Measurements from ENCODE around the gene CST8.

CST8 gene

DNA sequence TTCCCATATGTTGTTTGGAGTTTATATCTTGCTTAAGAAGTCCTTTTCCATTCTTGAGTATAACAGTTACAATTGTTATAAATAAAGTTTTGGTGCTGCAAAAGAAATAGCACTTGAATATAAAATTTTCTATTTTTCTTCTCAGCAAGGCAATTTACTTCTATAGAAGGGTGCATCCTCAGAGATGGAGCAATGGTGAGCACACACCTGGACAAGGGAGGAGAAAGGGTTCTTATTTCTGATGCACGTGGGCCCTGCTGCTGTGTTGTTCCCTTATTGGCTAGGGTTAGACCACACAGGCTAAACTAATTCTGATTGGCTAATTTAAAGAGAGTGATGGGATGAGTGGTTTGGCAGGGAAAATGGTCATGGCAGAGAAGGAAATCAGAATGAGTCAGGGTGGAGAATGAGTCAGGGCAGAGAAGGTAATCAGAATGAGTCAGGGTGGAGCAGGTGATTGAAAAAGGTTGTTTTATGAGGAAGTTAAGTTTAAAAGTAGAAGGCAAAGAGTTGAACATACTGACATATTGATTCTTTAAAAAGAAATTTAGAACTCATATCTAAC, 38.0 kb downstream of the CST8 start:
- Mint-ChIP-seq H3K27ac (no peak overlapping the region), H3K4me1 (peaks cover 25% of the 10 kb centered on the region), H3K4me3 (no peak overlapping the region), H3K36me3 (peaks cover 4% of the 10 kb centered on the region), H3K9me3 (peaks cover 16% of the 10 kb centered on the region)
- DNase-seq (ENCODE audit: low spot score in 2 of 2) = no peak
- ATAC-seq = no peak

DNA sequence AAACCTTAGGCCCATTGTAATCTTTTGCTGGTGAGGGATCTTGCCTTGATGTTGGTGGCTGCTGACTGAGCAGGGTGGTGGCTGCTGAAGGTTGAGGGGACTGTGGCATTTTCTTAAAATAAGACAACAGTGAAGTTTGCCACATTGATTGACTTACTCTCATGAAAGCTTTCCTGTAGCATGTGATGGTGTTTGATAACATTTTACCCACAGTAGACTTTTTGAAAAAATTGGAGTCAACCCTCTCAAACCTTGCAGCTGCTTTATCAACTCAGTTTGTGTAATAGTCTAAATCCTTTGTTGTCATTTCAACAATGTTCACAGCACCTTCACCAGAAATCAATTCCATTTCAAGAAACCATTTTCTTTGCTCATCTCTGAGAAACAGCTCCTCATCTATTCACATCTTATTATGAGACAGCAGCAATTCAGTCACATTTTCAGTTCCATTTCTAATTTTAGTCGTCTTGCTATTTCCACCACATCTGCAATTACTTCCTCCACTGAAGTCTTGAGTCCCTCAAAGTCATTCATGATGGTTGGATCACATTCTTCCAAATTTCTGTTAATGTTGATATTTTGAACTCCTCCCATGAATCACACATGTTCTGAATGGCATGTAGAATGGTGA, 40.1 kb downstream of the CST8 start:
- Mint-ChIP-seq H3K4me1 (peaks cover 25% of the 10 kb centered on the region), H3K4me3 (no peak overlapping the region), H3K36me3 (peaks cover 4% of the 10 kb centered on the region), H3K27ac (no peak overlapping the region), H3K9me3 (peaks cover 16% of the 10 kb centered on the region)
- peak; percentile 64 for ATAC-seq
- no peak for DNase-seq (ENCODE audit: low spot score in 2 of 2)

DNA sequence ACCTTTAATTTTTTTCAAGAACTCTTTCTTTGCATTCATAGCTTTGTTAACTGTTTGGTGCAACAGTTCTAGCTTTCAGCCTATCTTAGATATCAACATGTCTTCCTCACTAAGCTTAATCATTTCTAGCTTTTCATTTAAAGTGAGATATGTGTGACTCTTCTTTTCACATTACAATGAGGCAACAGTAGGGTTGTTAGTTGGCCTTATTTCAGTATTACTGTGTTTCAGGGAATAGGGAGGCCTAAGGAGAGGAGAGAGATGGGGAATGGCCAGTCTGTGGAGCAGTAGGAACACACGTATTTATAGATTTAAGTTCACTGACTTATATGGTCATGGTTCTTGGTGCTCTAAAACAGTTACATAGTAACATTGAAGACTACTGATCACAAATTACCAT, 41.6 kb downstream of the CST8 start:
- peak; percentile 73 for ATAC-seq
- peaks cover 16% of the 10 kb centered on the region for H3K9me3 Mint-ChIP-seq
- no peak for DNase-seq (ENCODE audit: low spot score in 2 of 2)
- H3K4me3 Mint-ChIP-seq = peak overlapping the region; percentile 24
- H3K36me3 Mint-ChIP-seq = peaks cover 4% of the 10 kb centered on the region
- peak overlapping the region; percentile 67 for H3K27ac Mint-ChIP-seq
- peaks cover 25% of the 10 kb centered on the region for H3K4me1 Mint-ChIP-seq

DNA sequence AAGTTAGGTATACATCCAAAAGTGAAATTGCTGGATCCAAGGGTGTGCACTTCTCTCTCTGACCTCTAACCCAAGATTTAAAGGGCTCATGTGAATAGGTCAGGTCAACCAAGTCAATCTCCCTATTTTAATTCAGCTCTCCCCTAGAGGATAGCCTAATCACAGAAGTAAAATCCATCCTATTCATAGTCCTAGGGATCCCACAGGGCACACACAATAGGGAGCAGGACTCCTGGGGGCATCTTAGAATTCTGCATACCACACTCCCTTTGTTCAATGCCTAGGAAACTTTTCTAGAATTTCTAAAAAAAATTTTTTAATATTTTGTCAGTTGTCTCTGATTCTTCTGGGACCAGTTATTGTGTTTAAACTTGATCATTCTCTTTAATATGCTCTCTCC, 42.2 kb downstream of the CST8 start:
- peaks cover 4% of the 10 kb centered on the region for H3K36me3 Mint-ChIP-seq
- H3K4me1 Mint-ChIP-seq = peaks cover 25% of the 10 kb centered on the region
- ATAC-seq (no peak), DNase-seq (ENCODE audit: low spot score in 2 of 2) (no peak)
- no peak overlapping the region for H3K27ac Mint-ChIP-seq
- peaks cover 14% of the 10 kb centered on the region for H3K9me3 Mint-ChIP-seq
- no peak overlapping the region for H3K4me3 Mint-ChIP-seq

DNA sequence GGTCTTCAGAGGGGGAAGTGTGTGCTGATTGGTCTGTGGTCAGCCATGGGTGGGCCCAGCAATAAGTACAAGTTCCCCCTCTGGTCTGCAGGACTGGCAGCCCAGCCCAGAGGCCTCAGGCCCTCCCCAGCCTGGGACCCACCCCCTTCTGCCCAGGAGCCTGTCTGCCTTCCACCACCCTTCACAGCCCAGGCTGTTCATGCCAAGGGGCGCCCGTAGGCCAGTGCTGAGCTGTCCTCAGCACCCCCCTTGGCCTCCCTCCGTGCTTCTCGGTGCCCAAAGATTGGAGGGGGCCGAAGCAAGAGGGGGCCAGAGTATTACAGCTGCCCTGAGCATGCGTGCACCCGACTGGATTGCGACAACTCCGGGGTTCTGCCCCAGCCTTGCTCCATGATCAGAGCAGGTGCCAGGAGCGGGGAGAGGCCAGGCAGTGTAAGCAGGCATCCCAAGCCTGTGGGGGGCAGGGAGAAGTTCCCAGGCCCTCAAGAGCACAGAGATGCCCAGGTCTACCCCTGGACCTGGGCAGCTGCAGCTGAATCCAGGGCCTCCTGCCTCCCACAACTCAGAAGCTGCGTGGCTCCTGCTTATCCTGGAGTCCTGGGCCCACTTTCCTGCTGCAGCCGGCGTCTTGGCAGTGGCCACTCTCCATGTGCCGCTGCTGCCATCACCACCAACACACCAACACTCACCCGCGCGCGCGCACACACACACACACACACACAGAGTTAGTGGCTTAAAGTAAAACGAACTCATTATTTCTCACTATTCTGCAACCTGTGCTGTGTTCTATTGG, 44.1 kb downstream of the CST8 start:
- no peak for DNase-seq (ENCODE audit: low spot score in 2 of 2)
- H3K36me3 Mint-ChIP-seq = no peaks in the 10 kb centered on the region
- ATAC-seq = no peak
- no peak overlapping the region for H3K4me3 Mint-ChIP-seq
- peaks cover 6% of the 10 kb centered on the region for H3K9me3 Mint-ChIP-seq
- peaks cover 19% of the 10 kb centered on the region for H3K4me1 Mint-ChIP-seq
- no peak overlapping the region for H3K27ac Mint-ChIP-seq

DNA sequence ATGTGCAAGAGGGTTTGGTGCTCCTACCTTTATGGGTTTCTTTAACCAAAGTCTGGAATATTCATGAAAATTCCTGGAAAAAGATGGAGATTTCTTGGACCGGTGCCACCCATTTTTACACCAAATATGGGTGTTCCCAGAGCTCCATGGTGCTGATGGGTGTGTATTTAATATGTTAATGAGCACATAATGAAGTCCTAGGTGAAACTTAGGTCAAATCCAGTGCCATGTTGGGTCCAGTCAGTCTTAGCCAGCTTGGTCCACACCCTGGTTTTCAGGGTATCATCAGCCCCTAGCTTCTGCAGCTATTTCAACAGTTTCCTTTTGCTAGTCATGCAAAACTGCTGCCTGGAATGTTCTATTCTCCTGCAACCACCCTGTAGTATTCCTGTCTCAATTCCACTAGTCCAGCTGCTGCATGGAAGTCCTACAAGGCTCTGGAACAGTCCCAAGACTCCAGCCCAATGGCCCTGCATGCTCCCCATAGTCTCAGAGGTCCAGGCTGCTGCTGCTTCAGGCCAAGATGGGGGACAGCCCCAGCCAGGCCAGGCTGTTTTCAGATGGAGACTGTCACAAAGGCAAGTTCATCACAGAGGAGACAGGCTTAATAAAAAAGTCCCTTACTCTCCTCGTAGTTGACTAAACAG, 45.5 kb downstream of the CST8 start:
- H3K9me3 Mint-ChIP-seq = peaks cover 3% of the 10 kb centered on the region
- no peak for DNase-seq (ENCODE audit: low spot score in 2 of 2)
- H3K4me3 Mint-ChIP-seq = no peak overlapping the region
- no peaks in the 10 kb centered on the region for H3K36me3 Mint-ChIP-seq
- ATAC-seq = no peak
- no peak overlapping the region for H3K27ac Mint-ChIP-seq
- peaks cover 10% of the 10 kb centered on the region for H3K4me1 Mint-ChIP-seq

DNA sequence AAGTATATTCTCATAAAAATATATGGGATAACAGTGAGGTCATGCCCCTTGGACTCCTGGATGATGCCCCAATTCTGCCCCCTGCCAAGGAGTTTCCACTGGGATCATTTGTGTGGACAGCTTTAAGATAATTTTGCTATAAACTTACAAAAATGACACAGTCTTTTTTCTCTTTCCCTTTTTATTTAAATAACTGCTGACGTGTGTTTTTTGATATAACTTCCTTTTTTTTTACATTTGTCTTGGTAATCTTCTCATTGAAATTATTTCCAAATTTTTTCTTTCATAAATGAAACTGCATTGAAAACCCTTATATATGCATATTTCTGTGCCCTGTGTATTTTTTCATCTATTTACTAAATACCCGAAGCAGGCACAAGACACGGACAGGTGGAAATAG, 46.1 kb downstream of the CST8 start:
- no peaks in the 10 kb centered on the region for H3K36me3 Mint-ChIP-seq
- no peak for ATAC-seq
- H3K4me1 Mint-ChIP-seq = peaks cover 7% of the 10 kb centered on the region
- peaks cover 3% of the 10 kb centered on the region for H3K9me3 Mint-ChIP-seq
- H3K27ac Mint-ChIP-seq = no peak overlapping the region
- H3K4me3 Mint-ChIP-seq = no peak overlapping the region
- DNase-seq (ENCODE audit: low spot score in 2 of 2) = no peak

DNA sequence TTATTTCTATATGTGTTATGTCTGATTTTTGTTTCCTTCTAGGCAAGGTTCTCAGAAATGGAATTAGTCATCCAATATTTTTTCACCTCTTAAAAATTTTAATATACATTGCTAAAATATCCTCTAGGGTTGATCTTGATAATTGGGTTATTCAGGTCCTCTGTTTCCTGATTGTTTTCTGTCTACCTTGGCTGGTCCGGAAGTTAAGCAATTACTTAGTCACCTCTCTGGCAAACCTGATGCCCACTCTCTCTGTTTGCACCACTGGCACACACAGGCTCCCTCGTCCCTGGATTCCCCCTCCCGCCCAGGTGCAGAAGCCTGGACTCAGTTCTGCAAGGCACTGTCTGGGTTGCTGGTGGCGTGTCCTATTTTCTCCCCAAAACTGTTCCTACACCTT, 49.7 kb downstream of the CST8 start:
- no peak for DNase-seq (ENCODE audit: low spot score in 2 of 2)
- Mint-ChIP-seq H3K4me3 (no peak overlapping the region), H3K9me3 (no peaks in the 10 kb centered on the region), H3K4me1 (no peaks in the 10 kb centered on the region), H3K36me3 (no peaks in the 10 kb centered on the region), H3K27ac (no peak overlapping the region)
- ATAC-seq = no peak

DNA sequence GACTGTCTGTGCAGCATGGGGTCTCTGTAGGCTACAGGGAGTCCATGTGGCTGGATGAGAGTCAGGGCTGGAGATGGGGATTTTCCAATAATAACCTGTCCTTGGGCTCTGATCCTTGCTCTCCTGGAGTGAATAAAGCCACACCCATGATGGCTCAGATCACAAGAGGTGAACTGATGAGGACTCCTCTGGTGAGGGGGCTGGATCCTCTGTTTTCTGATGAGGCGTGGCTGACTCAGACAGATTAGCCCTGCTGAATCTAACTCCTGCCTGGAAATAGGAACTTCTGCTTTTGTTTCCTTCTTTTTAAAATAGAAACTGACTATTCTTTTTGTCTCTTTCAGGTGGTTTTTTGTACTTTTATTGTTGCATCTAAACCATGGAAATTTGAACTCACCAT, 50.4 kb downstream of the CST8 start:
- ATAC-seq (no peak), DNase-seq (ENCODE audit: low spot score in 2 of 2) (no peak)
- H3K9me3 Mint-ChIP-seq = no peaks in the 10 kb centered on the region
- H3K27ac Mint-ChIP-seq = no peak overlapping the region
- H3K36me3 Mint-ChIP-seq = no peaks in the 10 kb centered on the region
- no peaks in the 10 kb centered on the region for H3K4me1 Mint-ChIP-seq
- no peak overlapping the region for H3K4me3 Mint-ChIP-seq

DNA sequence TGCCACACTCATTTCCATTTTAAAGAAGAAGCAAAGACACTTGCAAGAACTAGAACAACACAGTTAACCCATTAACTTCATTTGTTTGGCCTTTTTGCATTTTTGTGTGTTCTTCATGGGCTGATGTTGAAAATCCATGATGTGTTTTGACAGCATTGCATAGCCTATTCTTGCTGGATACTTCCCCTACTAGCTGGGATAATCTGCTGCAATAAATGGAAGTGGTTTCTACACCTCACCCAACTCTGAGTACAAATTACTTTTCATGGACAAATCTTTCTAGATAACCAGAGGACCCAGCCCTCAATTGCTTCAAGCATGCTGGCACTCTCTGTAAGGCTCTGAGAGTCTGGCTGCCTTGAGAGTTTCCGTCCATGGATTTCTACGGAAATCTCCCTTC, 50.9 kb downstream of the CST8 start:
- H3K27ac Mint-ChIP-seq = no peak overlapping the region
- H3K4me1 Mint-ChIP-seq = no peaks in the 10 kb centered on the region
- no peak for ATAC-seq
- no peak for DNase-seq (ENCODE audit: low spot score in 2 of 2)
- H3K4me3 Mint-ChIP-seq = no peak overlapping the region
- H3K9me3 Mint-ChIP-seq = no peaks in the 10 kb centered on the region
- H3K36me3 Mint-ChIP-seq = no peaks in the 10 kb centered on the region

DNA sequence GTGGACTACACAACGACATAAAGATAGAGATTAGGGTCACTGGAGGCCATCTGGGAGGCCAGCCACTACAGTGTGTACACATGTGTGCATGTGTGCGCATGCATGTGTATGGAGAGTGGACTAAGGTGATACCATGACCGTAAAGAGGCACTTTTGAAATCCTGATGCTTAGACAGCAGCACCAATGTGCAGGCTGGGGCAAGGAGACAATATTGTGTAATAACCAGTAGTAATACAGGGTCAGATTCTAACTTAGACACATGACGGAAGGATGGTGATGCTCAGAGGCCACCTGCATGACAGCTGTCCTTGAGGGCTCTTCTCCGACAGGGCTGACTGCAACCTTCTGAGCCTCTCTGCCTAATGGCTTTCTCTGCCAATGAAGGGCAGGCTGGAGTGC, 51.9 kb downstream of the CST8 start:
- DNase-seq (ENCODE audit: low spot score in 2 of 2) (no peak), ATAC-seq (no peak)
- H3K4me3 Mint-ChIP-seq = no peak overlapping the region
- no peaks in the 10 kb centered on the region for H3K36me3 Mint-ChIP-seq
- H3K4me1 Mint-ChIP-seq = no peaks in the 10 kb centered on the region
- no peak overlapping the region for H3K27ac Mint-ChIP-seq
- no peaks in the 10 kb centered on the region for H3K9me3 Mint-ChIP-seq

DNA sequence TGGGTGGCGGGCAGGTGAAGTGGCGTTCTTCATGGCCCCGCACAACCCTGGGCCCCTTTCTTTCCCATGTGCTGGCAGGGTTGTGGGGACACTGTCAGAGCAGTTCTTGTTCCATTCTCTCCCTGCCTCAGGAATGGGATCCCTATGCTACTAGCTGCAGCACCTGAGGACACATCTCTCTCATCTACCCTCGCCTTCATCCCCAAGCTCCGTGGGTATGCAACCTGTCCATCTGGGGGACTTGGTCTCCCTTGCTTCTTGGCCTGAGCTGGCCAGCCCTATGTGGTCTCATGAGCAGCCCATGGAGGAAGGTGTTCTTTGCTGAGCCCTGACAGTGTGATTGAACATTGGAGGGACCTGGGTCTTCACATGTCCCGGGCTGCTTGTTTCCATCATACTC, 53.2 kb downstream of the CST8 start:
- no peak for ATAC-seq
- Mint-ChIP-seq H3K9me3 (no peaks in the 10 kb centered on the region), H3K4me1 (no peaks in the 10 kb centered on the region), H3K36me3 (no peaks in the 10 kb centered on the region), H3K4me3 (no peak overlapping the region), H3K27ac (no peak overlapping the region)
- DNase-seq (ENCODE audit: low spot score in 2 of 2) = no peak

Data from stimulated activated effector memory CD8-positive, alpha-beta T cell treated with anti-CD3 and anti-CD28 coated beads, Interleukin-12 subunit alpha, Interleukin-12 subunit beta, amount 100 ng/mL, for 72 hours (primary cell).